OCI-LY1 (cell line): Measurements from ENCODE around the gene RASL11B.

Experiments used
- CTCF ChIP-seq: fragments of 200-600 bp; sonication (generic), shearing (Covaris generic); IDR thresholded peaks from 2 replicates; pipeline ENCODE4 v1.5.1; 2017; ENCODE audit warnings: mild to moderate bottlenecking, antibody characterized with exemption, low read length, moderate library complexity, mixed read lengths
- EZH2 ChIP-seq: fragments of 200-600 bp; sonication (generic), shearing (Covaris generic); IDR thresholded peaks from 2 replicates; pipeline ENCODE4 v1.8.0; 2017; ENCODE audit warnings: borderline replicate concordance, mixed run types, mild to moderate bottlenecking, antibody characterized with exemption, low read length, moderate library complexity, mixed read lengths

- TF ChIP-seq CTCF (peak; percentile 95), EZH2 (no peak)
These were observed 49.7 kb downstream of the RASL11B start for GRCh38 chr4:52911684-52912294.
